ENCODE measurements around the gene ADCY2. TPM values are rescaled to one million over a fixed set of nuclear protein-coding genes. Genes with fewer than 3 reads are reported as not detected.

Gene ADCY2
- total RNA-seq, 2 experiments from 2014 or later: not detected

GRCh38 chr5:7456206-7456605, 60.3 kb downstream of the ADCY2 start:
- Histone ChIP-seq H3K4me3 (ENCODE audit: low read depth, low read length, poor library complexity, severe bottlenecking) (no peak overlapping the region), H3K9me3 (ENCODE audit: low read length) (no peaks in the 10 kb centered on the region), H3K79me2 (ENCODE audit: insufficient read depth, low read depth, low read length) (no peaks in the 10 kb centered on the region), H3K4me2 (ENCODE audit: low read length) (no peak overlapping the region), H4K20me1 (ENCODE audit: insufficient read depth, low read length) (no peaks in the 10 kb centered on the region), H3K36me3 (ENCODE audit: insufficient read depth, low read length) (no peaks in the 10 kb centered on the region), H3K27ac (ENCODE audit: low read depth, low read length, poor library complexity, severe bottlenecking) (no peak overlapping the region), H2AFZ (ENCODE audit: low read length) (no peak overlapping the region), H3K9me2 (ENCODE audit: insufficient read depth, low read length) (no peaks in the 10 kb centered on the region), H3K4me1 (ENCODE audit: insufficient read depth, low read length, poor library complexity, severe bottlenecking) (no peaks in the 10 kb centered on the region)
- CTCF ChIA-PET (ENCODE audit: unreplicated experiment): no interaction called here
- no peak for DNase-seq (ENCODE audit: low spot score)
- POLR2A ChIA-PET: no interaction called here
- no TSS peak for BruUV-seq (replicated peaks)
- intact Hi-C loops (cut with micrococcal nuclease; ENCODE audit: unreplicated experiment): no loop called here
- no peak for TF ChIP-seq EZH2phosphoT487 (IDR thresholded peaks at IDR 0.05; ENCODE audit: borderline replicate concordance, low read depth, low read length)
- no peak for TF ChIP-seq CTCF (conservative IDR thresholded peaks at IDR 0.05; ENCODE audit: low read length)

- no peaks in the 10 kb centered on the region for H3K36me3 ChIP-seq (ENCODE audit: insufficient read depth, low read length)
- no peak for DNase-seq (ENCODE audit: low spot score)
- intact Hi-C loops (cut with micrococcal nuclease; ENCODE audit: unreplicated experiment): no loop called here
- POLR2A ChIA-PET: no interaction called here
- TF ChIP-seq EZH2phosphoT487 (IDR thresholded peaks at IDR 0.05; ENCODE audit: borderline replicate concordance, low read depth, low read length): no peak
- H3K4me2 ChIP-seq (ENCODE audit: low read length): no peak overlapping the region
- no peaks in the 10 kb centered on the region for H4K20me1 ChIP-seq (ENCODE audit: insufficient read depth, low read length)
- no peaks in the 10 kb centered on the region for H3K79me2 ChIP-seq (ENCODE audit: insufficient read depth, low read depth, low read length)
- CTCF ChIA-PET (ENCODE audit: unreplicated experiment): no interaction called here
- no peak overlapping the region for H3K4me3 ChIP-seq (ENCODE audit: low read depth, low read length, poor library complexity, severe bottlenecking)
- H3K27ac ChIP-seq (ENCODE audit: low read depth, low read length, poor library complexity, severe bottlenecking): no peak overlapping the region
- no peaks in the 10 kb centered on the region for H3K9me2 ChIP-seq (ENCODE audit: insufficient read depth, low read length)
- H3K9me3 ChIP-seq (ENCODE audit: low read length): no peaks in the 10 kb centered on the region
- H2AFZ ChIP-seq (ENCODE audit: low read length): no peak overlapping the region
- H3K4me1 ChIP-seq (ENCODE audit: insufficient read depth, low read length, poor library complexity, severe bottlenecking): no peaks in the 10 kb centered on the region
- BruUV-seq (replicated peaks): no TSS peak
These were observed 65.4 kb downstream of the ADCY2 start for GRCh38 chr5:7461371-7461770.

- no peaks in the 10 kb centered on the region for H3K79me2 ChIP-seq (ENCODE audit: insufficient read depth, low read depth, low read length)
- intact Hi-C loops (cut with micrococcal nuclease; ENCODE audit: unreplicated experiment): no loop called here
- H3K27ac ChIP-seq (ENCODE audit: low read depth, low read length, poor library complexity, severe bottlenecking): no peak overlapping the region
- H3K4me1 ChIP-seq (ENCODE audit: insufficient read depth, low read length, poor library complexity, severe bottlenecking): no peaks in the 10 kb centered on the region
- CTCF ChIA-PET (ENCODE audit: unreplicated experiment): no interaction called here
- H4K20me1 ChIP-seq (ENCODE audit: insufficient read depth, low read length): no peaks in the 10 kb centered on the region
- H3K9me3 ChIP-seq (ENCODE audit: low read length): no peaks in the 10 kb centered on the region
- BruUV-seq (replicated peaks): no TSS peak
- H3K4me2 ChIP-seq (ENCODE audit: low read length): no peak overlapping the region
- TF ChIP-seq EZH2phosphoT487 (IDR thresholded peaks at IDR 0.05; ENCODE audit: borderline replicate concordance, low read depth, low read length): no peak
- TF ChIP-seq CTCF (conservative IDR thresholded peaks at IDR 0.05; ENCODE audit: low read length): no peak
- no peaks in the 10 kb centered on the region for H3K36me3 ChIP-seq (ENCODE audit: insufficient read depth, low read length)
- H2AFZ ChIP-seq (ENCODE audit: low read length): no peak overlapping the region
- DNase-seq (ENCODE audit: low spot score): no peak
- POLR2A ChIA-PET: no interaction called here
- H3K9me2 ChIP-seq (ENCODE audit: insufficient read depth, low read length): no peaks in the 10 kb centered on the region
- H3K4me3 ChIP-seq (ENCODE audit: low read depth, low read length, poor library complexity, severe bottlenecking): no peak overlapping the region
These were observed 66.8 kb downstream of the ADCY2 start for GRCh38 chr5:7462758-7463157.

Data from OCI-LY7 (cell line).